Measurements from ENCODE around the gene RUNX3. TPM values are rescaled to one million over a fixed set of nuclear protein-coding genes. Genes with fewer than 3 reads are reported as not detected.

Gene RUNX3
- total RNA-seq, 2 experiments from 2014 or later: 180 to 183 TPM

- Mint-ChIP-seq H3K4me1 (ENCODE audit: low read depth) (peaks cover 49% of the 10 kb centered on the region), H3K9me3 (no peaks in the 10 kb centered on the region), H3K4me3 (no peak overlapping the region), H3K27me3 (no peaks in the 10 kb centered on the region), H3K27ac (peak overlapping the region; percentile 78), H3K36me3 (ENCODE audit: low read depth) (peaks cover 78% of the 10 kb centered on the region)
- ChIA-PET POLR2A (interaction anchor here (0.7 kb wide), 1 partner anchor 247 kb away, joined by 4 read pairs; no protein-coding TSS in a partner anchor), CTCF (no interaction called here)
- no peak for DNase-seq
- ATAC-seq: no peak
- TF ChIP-seq, protein P1, sequence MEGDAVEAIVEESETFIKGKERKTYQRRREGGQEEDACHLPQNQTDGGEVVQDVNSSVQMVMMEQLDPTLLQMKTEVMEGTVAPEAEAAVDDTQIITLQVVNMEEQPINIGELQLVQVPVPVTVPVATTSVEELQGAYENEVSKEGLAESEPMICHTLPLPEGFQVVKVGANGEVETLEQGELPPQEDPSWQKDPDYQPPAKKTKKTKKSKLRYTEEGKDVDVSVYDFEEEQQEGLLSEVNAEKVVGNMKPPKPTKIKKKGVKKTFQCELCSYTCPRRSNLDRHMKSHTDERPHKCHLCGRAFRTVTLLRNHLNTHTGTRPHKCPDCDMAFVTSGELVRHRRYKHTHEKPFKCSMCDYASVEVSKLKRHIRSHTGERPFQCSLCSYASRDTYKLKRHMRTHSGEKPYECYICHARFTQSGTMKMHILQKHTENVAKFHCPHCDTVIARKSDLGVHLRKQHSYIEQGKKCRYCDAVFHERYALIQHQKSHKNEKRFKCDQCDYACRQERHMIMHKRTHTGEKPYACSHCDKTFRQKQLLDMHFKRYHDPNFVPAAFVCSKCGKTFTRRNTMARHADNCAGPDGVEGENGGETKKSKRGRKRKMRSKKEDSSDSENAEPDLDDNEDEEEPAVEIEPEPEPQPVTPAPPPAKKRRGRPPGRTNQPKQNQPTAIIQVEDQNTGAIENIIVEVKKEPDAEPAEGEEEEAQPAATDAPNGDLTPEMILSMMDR (IDR thresholded peaks at IDR 0.05): no peak
- intact Hi-C loops (cut with micrococcal nuclease): no loop called here
Observed at GRCh38 chr1:24906760-24907490, 23.2 kb downstream of the RUNX3 start.

GRCh38 chr1:24905979-24906720 is 23.9 kb downstream of the RUNX3 start:
- DNase-seq (no peak), ATAC-seq (no peak)
- Mint-ChIP-seq H3K4me3 (no peak overlapping the region), H3K27me3 (no peaks in the 10 kb centered on the region), H3K27ac (peak overlapping the region; percentile 34), H3K9me3 (no peaks in the 10 kb centered on the region), H3K36me3 (ENCODE audit: low read depth) (peaks cover 77% of the 10 kb centered on the region), H3K4me1 (ENCODE audit: low read depth) (peaks cover 47% of the 10 kb centered on the region)
- intact Hi-C loops (cut with micrococcal nuclease): no loop called here
- ChIA-PET CTCF (no interaction called here), POLR2A (interaction anchor here (0.7 kb wide), 2 partner anchors 9 to 247 kb away, joined by 4 read pairs; no protein-coding TSS in a partner anchor)
- TF ChIP-seq, protein P1 (IDR thresholded peaks at IDR 0.05): no peak

- no peaks in the 10 kb centered on the region for H3K27me3 Mint-ChIP-seq
- intact Hi-C loops (cut with micrococcal nuclease): no loop called here
- H3K9me3 Mint-ChIP-seq: no peaks in the 10 kb centered on the region
- CTCF ChIA-PET: no interaction called here
- H3K4me1 Mint-ChIP-seq (ENCODE audit: low read depth): peaks cover 45% of the 10 kb centered on the region
- POLR2A ChIA-PET: interaction anchor here (0.7 to 1.5 kb wide), 4 partner anchors 8 to 223 kb away, joined by 3 to 4 read pairs (median 3); no protein-coding TSS in a partner anchor
- peaks cover 71% of the 10 kb centered on the region for H3K36me3 Mint-ChIP-seq (ENCODE audit: low read depth)
- ATAC-seq: no peak
- H3K27ac Mint-ChIP-seq: peak overlapping the region; percentile 42
- no peak overlapping the region for H3K4me3 Mint-ChIP-seq
- DNase-seq: no peak
- TF ChIP-seq, protein P1 (IDR thresholded peaks at IDR 0.05): no peak
Observed at GRCh38 chr1:24905355-24905978, 24.6 kb downstream of the RUNX3 start.

GRCh38 chr1:24904731-24905354 is 25.2 kb downstream of the RUNX3 start:
- CTCF ChIA-PET: no interaction called here
- Mint-ChIP-seq H3K27ac (no peak overlapping the region), H3K4me1 (ENCODE audit: low read depth) (peaks cover 48% of the 10 kb centered on the region), H3K4me3 (no peak overlapping the region), H3K27me3 (no peaks in the 10 kb centered on the region), H3K36me3 (ENCODE audit: low read depth) (peaks cover 68% of the 10 kb centered on the region), H3K9me3 (no peaks in the 10 kb centered on the region)
- DNase-seq (no peak), ATAC-seq (no peak)
- TF ChIP-seq, protein P1 (IDR thresholded peaks at IDR 0.05): no peak
- intact Hi-C loops (cut with micrococcal nuclease): no loop called here
- POLR2A ChIA-PET: interaction anchor here (0.9 to 1.5 kb wide), 3 partner anchors 8 to 224 kb away, joined by 3 read pairs; no protein-coding TSS in a partner anchor
